Activated B cell treated with CpG ODN at 0.5 μM for 24 hours (primary cell): ENCODE results near the gene ELL3. TPM values are rescaled to one million over a fixed set of nuclear protein-coding genes. Genes with fewer than 3 reads are reported as not detected.

Experiments
- ATAC-seq: fragments of 200-7000 bp; cut with Tn5 transposase; one replicate; pipeline ENCODE4 v1.10.0; 2021; ENCODE audit warnings: low read depth, mild to moderate bottlenecking, moderate library complexity
- CTCF ChIA-PET: fragments of 350-600 bp; sonication (Branson Sonifier 250); formaldehyde crosslinking; loops from one replicate; lab custom pipeline; 2021; ENCODE audit warnings: antibody characterized with exemption; lab: Charles Lee
- POLR2A ChIA-PET: fragments of 350-600 bp; sonication (Branson Sonifier 250); formaldehyde crosslinking; loops from one replicate; lab custom pipeline; 2021; ENCODE audit warnings: antibody characterized with exemption; lab: Charles Lee
- DNase-seq: peaks from one replicate; pipeline ENCODE4 v3.0.0; 2022
- H3K27ac Mint-ChIP-seq: one replicate; pipeline ENCODE4 v1.8.0; 2020; ENCODE audit warnings: mixed read lengths
- H3K27me3 Mint-ChIP-seq: one replicate; pipeline ENCODE4 v1.8.0; 2021; ENCODE audit warnings: mixed read lengths
- H3K36me3 Mint-ChIP-seq: one replicate; pipeline ENCODE4 v1.8.0; 2021; ENCODE audit warnings: low read depth, mixed read lengths
- H3K4me1 Mint-ChIP-seq: one replicate; pipeline ENCODE4 v1.8.0; 2021; ENCODE audit warnings: mixed read lengths
- H3K4me3 Mint-ChIP-seq: one replicate; pipeline ENCODE4 v1.8.0; 2020; ENCODE audit warnings: mild to moderate bottlenecking, mixed read lengths
- H3K9me3 Mint-ChIP-seq: one replicate; pipeline ENCODE4 v1.8.0; 2020; ENCODE audit warnings: mixed read lengths
- intact Hi-C: fragments of 100-400 bp; cut with micrococcal nuclease; formaldehyde crosslinking; loops from one replicate; pipeline ENCODE4 v1.15.1; 2024
- total RNA-seq: library from RNA; stranded (reverse); gene quantifications from 2 replicates; pipeline ENCODE4 v1.2.3, GENCODE V29; 2022
- TF ChIP-seq, protein P1 (sequence below): fragments of 200-600 bp; IDR thresholded peaks from one replicate; pipeline ENCODE4 v1.8.0; 2022; ENCODE audit warnings: antibody characterized with exemption, mild to moderate bottlenecking

Gene ELL3
- total RNA-seq, 1 donor from 2014 or later = 108 TPM

- DNase-seq (peak; percentile 83), ATAC-seq (peak; percentile 98)
- TF ChIP-seq, protein P1, sequence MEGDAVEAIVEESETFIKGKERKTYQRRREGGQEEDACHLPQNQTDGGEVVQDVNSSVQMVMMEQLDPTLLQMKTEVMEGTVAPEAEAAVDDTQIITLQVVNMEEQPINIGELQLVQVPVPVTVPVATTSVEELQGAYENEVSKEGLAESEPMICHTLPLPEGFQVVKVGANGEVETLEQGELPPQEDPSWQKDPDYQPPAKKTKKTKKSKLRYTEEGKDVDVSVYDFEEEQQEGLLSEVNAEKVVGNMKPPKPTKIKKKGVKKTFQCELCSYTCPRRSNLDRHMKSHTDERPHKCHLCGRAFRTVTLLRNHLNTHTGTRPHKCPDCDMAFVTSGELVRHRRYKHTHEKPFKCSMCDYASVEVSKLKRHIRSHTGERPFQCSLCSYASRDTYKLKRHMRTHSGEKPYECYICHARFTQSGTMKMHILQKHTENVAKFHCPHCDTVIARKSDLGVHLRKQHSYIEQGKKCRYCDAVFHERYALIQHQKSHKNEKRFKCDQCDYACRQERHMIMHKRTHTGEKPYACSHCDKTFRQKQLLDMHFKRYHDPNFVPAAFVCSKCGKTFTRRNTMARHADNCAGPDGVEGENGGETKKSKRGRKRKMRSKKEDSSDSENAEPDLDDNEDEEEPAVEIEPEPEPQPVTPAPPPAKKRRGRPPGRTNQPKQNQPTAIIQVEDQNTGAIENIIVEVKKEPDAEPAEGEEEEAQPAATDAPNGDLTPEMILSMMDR = no peak
- Mint-ChIP-seq H3K9me3 (peaks cover 2% of the 10 kb centered on the region), H3K4me1 (peaks cover 51% of the 10 kb centered on the region), H3K27me3 (no peaks in the 10 kb centered on the region), H3K27ac (peak within 1 kb of the TSS; percentile 96), H3K4me3 (peak within 1 kb of the TSS; percentile 98), H3K36me3 (peaks cover 68% of the 10 kb centered on the region)
- ChIA-PET CTCF (interaction anchor here (0.9 to 2.2 kb wide), 5 partner anchors 8 to 27 kb away, joined by 3 to 8 read pairs (median 4); partner anchors contain the start of genes ELL3, MFAP1 and SERF2), POLR2A (interaction anchor here (0.6 to 18.0 kb wide), 13 partner anchors 9 to 677 kb away, joined by 3 to 509 read pairs (median 6); partner anchors contain the start of genes ELL3, MFAP1, PDIA3 and SERF2)
- intact Hi-C loops = loop anchor here (1.0 to 2.0 kb wide), 4 partner anchors 8 to 24 kb away; partner anchors contain the start of genes ELL3, MFAP1 and SERF2
Observed at GRCh38 chr15:43800286-43801141, 23.7 kb upstream of the ELL3 start, which contains the start of gene HYPK. HYPK (plus strand) TSS chr15:43800599; CDS start chr15:43800623, 24 bp downstream.

GRCh38 chr15:43799945-43800285 is 23.1 kb upstream of the ELL3 start, which contains the start of gene SERINC4:
SERINC4 (minus strand) TSS chr15:43800220; CDS start chr15:43799986, 234 bp downstream.
- intact Hi-C loops = loop anchor here (1.0 to 2.0 kb wide), 4 partner anchors 8 to 25 kb away; partner anchors contain the start of genes ELL3, MFAP1 and SERF2
- DNase-seq = no peak
- Mint-ChIP-seq H3K27ac (peak within 1 kb of the TSS; percentile 96), H3K9me3 (peaks cover 2% of the 10 kb centered on the region), H3K27me3 (no peaks in the 10 kb centered on the region), H3K4me3 (peak within 1 kb of the TSS; percentile 98), H3K36me3 (peaks cover 68% of the 10 kb centered on the region), H3K4me1 (peaks cover 57% of the 10 kb centered on the region)
- no peak for ATAC-seq
- POLR2A ChIA-PET = interaction anchor here (0.8 to 18.0 kb wide), 10 partner anchors 9 to 56 kb away, joined by 3 to 509 read pairs (median 9); partner anchors contain the start of genes ELL3, MFAP1, PDIA3 and SERF2
- CTCF ChIA-PET = interaction anchor here (1.1 to 2.2 kb wide), 3 partner anchors 9 to 25 kb away, joined by 3 to 8 read pairs (median 5); partner anchors contain the start of genes ELL3 and MFAP1
- TF ChIP-seq, protein P1 = no peak

DNA sequence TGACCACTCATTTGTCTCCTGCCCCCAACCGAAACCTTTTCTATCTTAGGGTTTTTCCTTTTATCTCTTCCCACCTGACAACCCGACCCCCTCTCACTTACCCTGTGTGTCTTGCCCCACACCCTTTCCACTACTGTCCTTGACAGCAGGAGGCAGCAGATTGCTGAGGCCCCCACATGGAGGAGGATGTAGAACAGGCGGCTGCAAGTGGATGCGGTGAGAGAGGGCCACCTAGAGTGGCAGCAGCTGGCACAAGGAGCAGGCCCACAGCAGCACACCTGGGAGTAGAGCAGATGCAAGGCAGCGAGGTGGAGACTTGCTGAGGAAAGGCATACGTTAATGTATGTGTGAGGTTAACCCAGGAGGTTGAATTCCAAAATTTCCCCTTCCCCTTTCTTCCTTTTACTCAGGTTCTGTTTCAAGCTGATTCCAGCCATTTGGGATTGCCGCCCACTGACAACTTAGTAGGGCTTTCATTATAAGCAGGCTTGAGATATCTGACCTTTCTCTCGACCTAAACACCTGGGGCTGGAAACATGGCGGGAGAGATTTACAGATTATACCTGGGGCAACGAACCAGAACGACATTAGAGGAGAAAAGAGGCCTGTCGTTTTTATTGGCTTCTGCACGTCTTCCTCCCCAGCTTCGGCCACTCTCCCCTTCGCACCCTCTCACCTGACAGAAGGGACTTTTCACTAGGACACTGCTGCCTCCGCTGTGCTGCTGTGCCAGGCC is 22.6 kb upstream of the ELL3 start:
- Mint-ChIP-seq H3K4me3 (peak overlapping the region; percentile 11), H3K36me3 (peaks cover 68% of the 10 kb centered on the region), H3K27ac (peak overlapping the region; percentile 96)

DNA sequence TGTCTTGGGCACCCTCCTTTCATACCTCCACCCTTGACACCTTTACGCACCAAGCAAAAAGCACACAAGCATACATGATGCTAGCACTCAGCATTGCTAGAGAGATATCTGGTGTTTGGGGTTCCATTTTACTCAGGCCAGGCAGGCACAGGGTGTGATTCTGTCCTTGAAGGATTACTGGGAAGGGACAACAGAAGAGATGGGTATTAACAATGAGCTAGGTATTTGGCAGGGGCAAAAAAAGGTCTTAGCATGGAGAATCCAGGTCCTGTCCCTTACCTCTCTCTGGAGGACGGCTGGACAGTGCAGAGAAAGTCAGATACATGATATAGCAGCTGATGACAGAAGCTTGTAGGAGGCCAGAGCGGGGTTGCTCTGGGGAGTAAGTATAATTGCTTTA is 19.8 kb upstream of the ELL3 start:
- ATAC-seq (no peak), DNase-seq (no peak)
- Mint-ChIP-seq H3K4me3 (no peak overlapping the region), H3K27me3 (no peaks in the 10 kb centered on the region), H3K36me3 (peaks cover 82% of the 10 kb centered on the region), H3K4me1 (peaks cover 84% of the 10 kb centered on the region), H3K9me3 (peaks cover 2% of the 10 kb centered on the region), H3K27ac (peak overlapping the region; percentile 75)
- ChIA-PET POLR2A (interaction anchor here (0.7 to 18.0 kb wide), 5 partner anchors 7 to 639 kb away, joined by 3 to 509 read pairs (median 5); partner anchors contain the start of gene ELL3), CTCF (interaction anchor here (0.7 to 1.8 kb wide), 3 partner anchors 14 to 25 kb away, joined by 3 to 6 read pairs (median 3); partner anchors contain the start of gene ELL3)
- intact Hi-C loops = no loop called here
- TF ChIP-seq, protein P1 = no peak

More for the DNA sequence above, 22.6 kb upstream of the ELL3 start:
- TF ChIP-seq, protein P1 = no peak
- no peak for ATAC-seq
- H3K4me1 Mint-ChIP-seq = peaks cover 63% of the 10 kb centered on the region
- DNase-seq = no peak
- H3K27me3 Mint-ChIP-seq = no peaks in the 10 kb centered on the region
- peaks cover 2% of the 10 kb centered on the region for H3K9me3 Mint-ChIP-seq
- intact Hi-C loops = no loop called here
- CTCF ChIA-PET = interaction anchor here (2.2 kb wide), 1 partner anchor 22 kb away, joined by 8 read pairs; the partner anchor contains the start of gene ELL3
- POLR2A ChIA-PET = interaction anchor here (1.2 to 18.0 kb wide), 6 partner anchors 9 to 53 kb away, joined by 4 to 509 read pairs (median 24); partner anchors contain the start of genes ELL3, PDIA3 and SERF2
